Activated CD4-positive, alpha-beta T cell treated with anti-CD3 and anti-CD28 coated beads, Interleukin-2, Interleukin-4, amounts not matched to agents 100 ng/mL and 50 ng/mL, durations not matched to agents 16 hours and 8 hours (primary cell): ENCODE measurements around the gene TMPRSS7.

Experiments
- DNase-seq: peaks from one replicate; pipeline ENCODE4 v3.0.0-alpha.2; 2020; ENCODE audit warnings: low spot score

TMPRSS7 gene

GRCh38 chr3:112034436-112034835 is at the start of gene TMPRSS7:
TSS of gene TMPRSS7 (plus strand) at chr3:112034736. CDS start at chr3:112034846, 110 bp downstream.
- DNase-seq, result no peak

DNA sequence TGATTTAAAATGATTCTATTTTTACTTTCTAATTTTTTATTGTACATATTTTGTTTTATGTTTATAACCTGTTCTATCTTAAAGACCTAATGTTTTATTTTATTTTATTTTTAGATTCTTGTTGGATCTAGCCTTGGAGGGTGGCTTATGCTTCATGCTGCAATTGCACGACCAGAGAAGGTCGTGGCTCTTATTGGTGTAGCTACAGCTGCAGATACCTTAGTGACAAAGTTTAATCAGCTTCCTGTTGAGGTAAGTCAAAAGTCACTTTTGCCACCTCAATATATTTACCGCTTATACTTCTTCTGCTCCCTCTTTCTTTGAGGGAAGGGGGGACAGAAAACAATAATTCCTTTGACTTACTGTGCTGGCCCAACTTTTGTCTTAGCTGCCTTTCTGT is 47.7 kb upstream of the TMPRSS7 start:
- no peak for DNase-seq

DNA sequence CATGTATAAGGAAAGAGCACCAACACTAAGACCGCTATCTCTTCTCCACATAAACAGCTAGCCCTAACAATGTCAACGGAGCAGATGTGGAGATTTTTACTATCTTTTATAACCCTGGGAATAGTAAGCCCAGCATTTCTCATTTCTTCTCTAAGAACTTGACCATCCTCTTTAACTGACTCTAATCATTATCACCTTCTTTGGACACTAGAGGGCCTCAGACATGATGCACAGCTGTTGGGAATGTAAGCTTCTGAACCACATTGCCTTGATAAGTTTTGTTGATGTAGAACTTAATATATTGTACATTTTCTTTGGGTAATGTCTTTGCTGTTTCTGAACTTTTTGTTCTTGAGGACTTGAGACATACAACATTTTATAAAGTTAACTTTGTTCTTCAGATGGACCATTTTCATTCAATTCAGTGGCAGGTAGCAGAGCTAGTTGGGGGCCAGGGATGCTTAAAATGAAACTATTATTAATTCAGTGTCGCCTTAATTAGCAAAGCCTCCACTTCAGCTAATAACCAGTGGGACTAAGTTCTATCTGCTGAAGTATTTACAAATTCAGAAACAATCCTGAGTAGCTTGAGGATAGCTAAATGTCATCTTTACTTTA is 45.4 kb upstream of the TMPRSS7 start:
- peak; percentile 48 for DNase-seq

GRCh38 chr3:111993038-111993437 is 41.5 kb upstream of the TMPRSS7 start:
- no peak for DNase-seq

GRCh38 chr3:111998636-111999483 is 35.7 kb upstream of the TMPRSS7 start, which contains the start of gene TAGLN3:
TSS of gene TAGLN3 (plus strand) at chr3:111998922. CDS start at chr3:111999423, 501 bp downstream.
- no peak for DNase-seq

- DNase-seq, result no peak
Observed at GRCh38 chr3:111999484-112000324, 34.8 kb upstream of the TMPRSS7 start.

GRCh38 chr3:112000367-112000771 is 34.2 kb upstream of the TMPRSS7 start:
- DNase-seq, result no peak

- no peak for DNase-seq
Observed at GRCh38 chr3:112000966-112001365, 33.6 kb upstream of the TMPRSS7 start.

- DNase-seq, result peak; percentile 27
Observed at GRCh38 chr3:112001526-112001925, 33.0 kb upstream of the TMPRSS7 start.

GRCh38 chr3:112002096-112002971 is 32.2 kb upstream of the TMPRSS7 start:
- peak; percentile 55 for DNase-seq

DNA sequence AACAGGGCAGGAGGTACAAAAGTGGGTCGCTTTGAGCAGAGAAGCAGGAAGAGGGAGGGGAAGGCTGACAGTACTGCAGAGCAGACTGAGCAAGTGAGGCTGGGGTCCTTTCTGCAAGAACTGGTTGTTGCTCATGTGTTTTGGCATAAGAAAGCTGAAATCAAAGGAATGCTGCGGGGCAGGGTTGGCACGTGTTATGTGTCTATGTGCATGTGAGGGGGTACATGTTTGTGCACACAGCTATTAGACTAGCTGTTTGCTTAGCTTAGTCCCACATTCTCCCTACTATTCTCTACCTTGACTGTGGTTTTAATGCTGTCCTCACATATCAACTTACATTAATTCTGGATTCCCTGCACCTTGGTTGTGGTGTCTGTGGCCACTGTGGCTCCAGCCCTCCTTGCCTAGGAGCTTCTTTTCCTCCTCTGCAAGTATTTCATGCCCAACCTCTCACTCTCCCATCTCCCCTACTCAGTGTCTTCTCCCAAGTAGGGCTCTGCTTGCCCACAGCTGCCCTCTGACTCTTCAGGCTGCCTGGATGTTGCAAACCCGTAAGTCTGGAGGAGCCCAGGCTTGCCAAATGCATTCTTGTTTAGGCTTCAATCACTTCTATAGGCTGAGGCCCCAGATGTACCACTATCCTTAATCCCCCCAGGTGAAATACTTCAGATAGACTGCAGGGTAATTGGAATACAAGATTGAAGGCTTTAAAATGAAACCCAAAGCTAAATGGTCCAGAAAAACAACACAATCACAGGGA is 31.0 kb upstream of the TMPRSS7 start:
- DNase-seq, result no peak

GRCh38 chr3:112004187-112004586 is 30.3 kb upstream of the TMPRSS7 start:
- DNase-seq, result no peak

- DNase-seq, result no peak
Observed at GRCh38 chr3:112004669-112005068, 29.9 kb upstream of the TMPRSS7 start.

DNA sequence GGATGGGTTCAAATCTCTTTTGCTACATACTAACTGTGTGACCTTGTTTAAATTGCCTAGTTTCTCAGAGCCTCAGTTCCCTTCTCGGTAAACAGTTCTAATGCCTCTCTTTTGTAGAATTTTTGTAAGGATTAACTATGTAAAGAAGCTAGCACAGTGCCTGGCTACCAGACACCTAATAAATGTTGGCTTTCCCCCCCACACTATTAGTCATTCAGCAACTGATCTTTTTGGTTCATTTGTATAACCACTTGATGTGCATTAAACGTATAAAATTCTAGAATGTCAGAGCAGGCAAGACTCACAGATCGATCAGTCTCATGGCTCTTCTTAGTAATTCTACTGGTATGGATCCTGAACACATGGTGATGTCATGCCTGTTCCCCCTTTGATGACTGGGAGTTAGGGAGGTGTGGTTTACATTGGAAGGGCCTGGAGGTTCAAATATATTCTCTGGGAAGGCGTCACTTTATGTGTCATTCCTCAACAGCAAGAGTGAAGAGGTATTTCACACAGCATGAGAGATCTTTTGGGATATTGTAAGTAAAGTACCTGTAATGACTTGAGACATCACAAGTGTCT is 29.4 kb upstream of the TMPRSS7 start:
- no peak for DNase-seq

GRCh38 chr3:112007633-112008032 is 26.9 kb upstream of the TMPRSS7 start:
- DNase-seq, result no peak

GRCh38 chr3:112009670-112010069 is 24.9 kb upstream of the TMPRSS7 start:
- no peak for DNase-seq

DNA sequence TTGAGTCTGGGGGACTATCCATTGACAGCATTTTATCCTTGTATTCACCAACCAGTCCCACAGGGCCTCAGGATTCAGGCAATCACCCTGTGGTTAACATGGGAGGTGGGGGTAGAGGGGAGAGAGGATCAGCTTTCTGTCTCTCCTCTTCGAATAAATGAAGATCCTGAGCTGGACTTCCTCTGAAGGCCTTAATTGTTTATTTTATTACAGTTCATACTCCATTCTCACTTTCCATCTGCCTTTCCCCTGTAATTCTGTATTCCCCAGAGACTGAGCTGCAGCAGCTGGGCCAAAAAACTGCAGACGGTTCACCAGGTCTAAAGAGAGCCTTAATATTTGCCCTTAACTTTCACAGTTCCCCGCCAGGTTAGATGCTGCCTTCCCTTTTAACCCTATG is 23.9 kb upstream of the TMPRSS7 start:
- no peak for DNase-seq

GRCh38 chr3:112011376-112011940 is 23.1 kb upstream of the TMPRSS7 start:
- DNase-seq, result no peak

- no peak for DNase-seq
Observed at GRCh38 chr3:112012205-112012992, 22.1 kb upstream of the TMPRSS7 start.
